HG03196 (cell line): ENCODE data around the gene TMEM8B.
"Not testable (repeated sequence)": the region's sequence is repeated elsewhere in the genome, so short reads cannot be mapped to it uniquely, and the experiment has no call there.

Experiments
- ATAC-seq: cut with Tn5 transposase; IDR thresholded peaks from one replicate; pipeline ENCODE4 v1.9.1; 2021; ENCODE audit not compliant: unreplicated experiment

Gene TMEM8B

DNA sequence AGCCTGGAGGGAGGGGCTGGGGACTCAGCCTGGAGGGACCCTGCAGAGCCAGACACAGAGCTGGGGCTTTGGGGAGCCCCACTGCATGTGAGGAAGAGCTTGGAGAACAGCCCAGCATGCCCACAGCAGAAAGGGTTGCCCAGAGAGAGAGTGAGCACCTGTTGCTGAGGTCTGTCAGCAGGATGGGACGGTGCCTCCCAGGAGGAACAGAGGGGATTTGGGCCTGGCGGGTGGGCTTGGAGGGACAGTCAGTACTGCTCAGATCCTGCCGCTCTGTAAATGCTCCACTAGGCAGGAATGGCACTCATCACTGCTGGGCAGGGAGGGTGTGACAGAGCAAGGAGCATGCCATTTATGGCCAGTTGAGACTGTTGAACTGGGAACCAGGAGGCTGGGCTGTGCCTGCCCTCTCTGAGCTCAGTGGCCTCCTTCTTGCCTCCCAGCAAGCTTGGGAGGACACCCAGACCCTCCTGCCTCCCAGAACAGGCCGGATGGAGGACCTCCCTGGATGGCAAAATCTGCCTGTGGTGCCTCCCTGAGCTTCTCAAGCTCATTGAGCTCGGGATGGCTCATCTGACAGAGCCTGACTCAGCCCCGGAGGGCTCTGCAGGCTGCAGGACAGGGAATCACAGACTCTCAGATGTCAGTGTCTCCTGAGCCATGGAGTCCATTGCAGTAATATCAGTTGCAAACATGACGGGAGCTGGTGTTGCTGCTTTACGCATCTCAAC, 76.2 kb downstream of the TMEM8B start:
- ATAC-seq: no peak

DNA sequence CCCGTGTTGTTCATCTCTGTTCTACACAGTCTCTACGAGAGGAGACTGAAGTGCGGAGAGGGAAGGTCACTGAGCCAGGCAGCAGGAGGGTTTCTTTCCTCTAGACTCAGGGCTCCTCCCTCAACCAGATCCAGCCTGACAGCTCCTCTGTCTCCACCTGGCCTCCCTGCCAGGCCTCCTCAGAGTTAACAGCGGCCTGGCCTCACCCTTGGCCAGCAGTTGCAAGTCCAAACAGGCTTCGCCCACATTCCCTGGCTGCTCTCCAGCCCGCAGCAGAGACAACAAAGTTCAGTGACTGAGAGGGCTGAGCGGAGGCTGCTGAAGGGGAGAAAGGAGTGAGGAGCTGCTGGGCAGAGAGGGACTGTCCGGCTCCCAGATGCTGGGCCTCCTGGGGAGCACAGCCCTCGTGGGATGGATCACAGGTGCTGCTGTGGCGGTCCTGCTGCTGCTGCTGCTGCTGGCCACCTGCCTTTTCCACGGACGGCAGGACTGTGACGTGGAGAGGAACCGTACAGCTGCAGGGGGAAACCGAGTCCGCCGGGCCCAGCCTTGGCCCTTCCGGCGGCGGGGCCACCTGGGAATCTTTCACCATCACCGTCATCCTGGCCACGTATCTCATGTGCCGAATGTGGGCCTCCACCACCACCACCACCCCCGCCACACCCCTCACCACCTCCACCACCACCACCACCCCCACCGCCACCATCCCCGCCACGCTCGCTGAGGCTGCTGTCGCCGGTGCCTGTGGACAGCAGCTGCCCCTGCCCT, 77.1 kb downstream of the TMEM8B start, which contains the start of gene HRCT1:
Gene HRCT1, plus strand, starts transcription at position 291 of the 768 bp plus-strand sequence. Its CDS starts 86 bp downstream, at position 377.
- no peak for ATAC-seq

DNA sequence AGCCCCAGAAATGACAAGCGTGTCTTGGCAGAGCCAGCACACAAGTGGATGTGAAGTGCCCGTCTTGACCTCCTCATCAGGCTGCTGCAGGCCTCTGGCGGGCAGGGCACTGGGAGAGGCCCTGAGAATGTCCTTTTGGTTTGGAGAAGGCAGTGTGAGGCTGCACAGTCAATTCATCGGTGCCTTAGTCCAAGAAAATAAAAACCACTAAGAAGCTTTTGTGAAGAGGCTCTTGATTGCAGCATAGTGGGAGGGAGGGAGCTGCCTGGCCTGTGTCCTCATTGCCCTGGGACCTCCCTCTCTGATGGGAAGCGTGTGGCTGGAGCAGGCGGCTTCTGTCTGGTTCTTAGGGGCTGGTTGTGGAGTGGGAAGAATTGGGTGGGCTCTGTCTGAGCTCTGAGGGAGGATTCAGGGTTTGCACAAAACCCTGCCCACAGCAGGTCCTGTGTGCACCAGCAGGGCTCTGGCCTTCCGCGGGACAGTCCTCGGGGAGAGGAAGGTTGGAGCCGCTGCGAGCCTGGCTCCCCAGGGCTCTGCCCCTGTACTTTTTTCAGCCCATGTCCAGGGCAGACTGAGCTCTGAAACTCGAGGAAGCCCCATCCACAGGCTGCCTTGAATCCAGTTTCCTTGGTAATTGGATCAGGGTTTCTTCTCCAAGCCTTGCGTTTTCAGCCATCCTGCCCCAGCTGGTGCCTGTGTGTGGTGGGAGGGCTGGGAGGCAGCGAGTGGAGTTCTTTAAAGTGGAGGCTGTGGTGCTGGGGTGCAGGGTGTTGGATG, 78.1 kb downstream of the TMEM8B start:
- ATAC-seq: no peak

- ATAC-seq: no peak
These were observed 78.9 kb downstream of the TMEM8B start for GRCh38 chr9:35907711-35908503.

DNA sequence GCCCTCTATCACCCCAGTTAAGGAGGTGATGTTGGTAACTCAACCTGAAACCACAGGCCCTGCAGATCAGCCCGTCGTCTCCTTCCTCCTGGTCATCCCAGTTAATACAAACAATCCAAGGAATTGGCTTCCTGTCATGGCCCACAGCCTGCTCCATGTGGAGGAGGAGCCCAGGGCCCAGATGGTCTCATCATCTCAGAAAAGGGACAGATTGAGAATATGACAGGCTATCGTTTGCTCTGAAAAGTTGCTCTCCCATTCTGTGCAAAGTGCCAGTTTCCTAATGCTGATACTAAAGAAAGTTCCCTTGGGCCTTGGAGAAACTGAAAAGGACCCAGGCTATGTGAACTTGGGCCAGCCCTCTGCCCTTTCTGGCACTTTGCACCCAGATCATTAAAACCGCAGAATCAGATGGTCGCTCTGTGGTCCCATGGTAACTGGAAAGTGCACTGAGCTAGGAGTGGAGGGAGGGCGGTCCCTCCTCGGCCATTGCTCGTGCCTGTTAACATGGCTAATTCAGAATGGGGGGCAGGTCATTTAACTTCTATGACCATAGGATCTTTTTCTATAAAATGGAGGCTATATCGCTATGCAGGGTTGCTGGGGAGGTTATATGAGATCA, 79.6 kb downstream of the TMEM8B start:
- ATAC-seq: no peak

GRCh38 chr9:35909274-35909673, 80.2 kb downstream of the TMEM8B start, which contains the start of gene SPAAR:
TSS of gene SPAAR (plus strand) at chr9:35909490. CDS start at chr9:35910464, 974 bp downstream.
- no peak for ATAC-seq

GRCh38 chr9:35909687-35910612, 80.9 kb downstream of the TMEM8B start:
- ATAC-seq: no peak

DNA sequence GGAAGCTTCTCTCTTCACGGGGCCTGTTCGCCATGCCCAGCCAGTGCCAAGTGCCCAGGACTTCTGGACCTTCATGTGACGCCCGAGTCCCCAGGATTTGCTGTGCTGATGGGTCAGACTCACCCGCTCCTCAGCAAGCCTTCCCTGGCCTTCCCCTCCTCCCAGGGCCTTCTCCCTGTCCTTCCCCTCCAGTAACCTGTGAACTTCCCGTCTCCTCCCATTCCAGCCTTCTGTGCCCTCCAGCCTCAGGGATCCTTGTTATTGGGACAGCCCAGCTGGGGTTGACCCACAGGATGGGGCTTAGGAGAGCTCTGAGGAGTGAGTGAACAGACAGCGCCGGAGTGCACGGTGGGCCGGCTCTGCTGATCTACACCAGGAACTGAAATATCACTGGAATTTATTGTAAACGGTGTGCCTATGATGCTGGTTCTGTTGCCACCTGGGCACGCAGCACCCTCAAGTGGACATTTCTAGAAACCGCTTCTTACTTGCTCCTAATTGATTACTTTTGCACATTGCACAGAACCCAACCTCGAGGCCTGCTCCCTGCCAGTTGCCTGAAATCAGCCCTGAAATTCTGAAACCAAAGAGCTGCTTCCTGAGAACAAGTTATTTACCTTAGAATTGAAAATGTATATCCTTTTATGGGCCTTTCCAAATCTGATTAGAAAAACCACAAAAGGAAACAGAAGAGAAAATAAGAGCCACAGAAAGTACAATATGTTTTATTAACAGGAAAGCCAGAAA, 81.8 kb downstream of the TMEM8B start:
- ATAC-seq: no peak

GRCh38 chr9:35911690-35912089, 82.7 kb downstream of the TMEM8B start:
- no peak for ATAC-seq

- ATAC-seq: no peak
These were observed 83.9 kb downstream of the TMEM8B start for GRCh38 chr9:35912791-35913400.

DNA sequence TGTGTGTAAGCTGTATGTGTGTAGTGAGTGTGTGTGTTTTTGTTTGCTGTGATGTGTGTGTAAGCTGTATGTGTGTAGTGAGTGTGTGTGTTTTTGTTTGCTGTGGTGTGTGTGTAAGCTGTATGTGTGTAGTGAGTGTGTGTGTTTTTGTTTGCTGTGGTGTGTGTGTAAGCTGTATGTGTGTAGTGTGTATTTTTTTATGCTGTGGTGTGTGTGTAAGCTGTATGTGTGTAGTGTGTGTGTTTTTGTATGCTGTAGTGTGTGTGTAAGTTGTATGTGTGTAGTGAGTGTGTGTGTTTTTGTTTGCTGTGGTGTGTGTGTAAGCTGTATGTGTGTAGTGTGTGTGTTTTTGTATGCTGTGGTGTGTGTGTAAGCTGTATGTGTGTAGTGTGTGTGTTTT, 84.4 kb downstream of the TMEM8B start:
- not testable (repeated sequence) for ATAC-seq

DNA sequence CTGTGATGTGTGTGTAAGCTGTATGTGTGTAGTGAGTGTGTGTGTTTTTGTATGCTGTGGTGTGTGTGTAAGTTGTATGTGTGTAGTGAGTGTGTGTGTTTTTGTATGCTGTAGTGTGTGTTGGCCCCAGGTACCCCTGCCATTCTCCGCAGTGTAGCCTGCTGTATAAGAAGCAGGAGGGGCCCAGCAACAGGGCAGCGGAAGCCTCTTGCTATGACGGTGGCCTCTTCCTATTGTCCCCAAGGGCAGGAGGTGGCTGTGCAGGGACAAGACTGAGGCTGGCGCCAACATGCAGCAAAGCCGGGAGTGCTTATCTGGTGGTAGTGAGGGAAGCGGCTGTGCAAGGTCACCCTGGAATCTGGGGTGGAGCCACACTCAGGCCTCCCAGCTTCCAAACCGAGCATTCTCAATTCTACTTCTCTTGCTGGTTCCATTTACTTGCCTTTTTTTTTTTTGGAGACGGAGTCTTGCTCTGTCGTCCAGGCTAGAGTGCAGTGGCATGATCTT, 85.3 kb downstream of the TMEM8B start:
- no peak for ATAC-seq
